HepG2 (cell line): ENCODE data around the gene UBE2D3.

Experiments used
- CAMTA2 ChIP-seq: sonication (generic); formaldehyde crosslinking; IDR thresholded peaks from 2 replicates; pipeline ENCODE4 v1.4.0; 2020; ENCODE audit warnings: mild to moderate bottlenecking, missing genetic modification reagents, borderline replicate concordance
- GATAD2A ChIP-seq: IDR thresholded peaks from 2 replicates; pipeline ENCODE4 v1.6.1; 2016
- KAT8 ChIP-seq: IDR thresholded peaks from 2 replicates; pipeline ENCODE4 v1.6.1; 2016; ENCODE audit warnings: missing genetic modification reagents, missing compliant biosample characterization
- KDM2A ChIP-seq: sonication (generic); formaldehyde crosslinking; IDR thresholded peaks from 2 replicates; pipeline ENCODE4 v1.4.0; 2020; ENCODE audit warnings: low read depth, missing genetic modification reagents, borderline replicate concordance
- NR1H2 ChIP-seq: sonication (generic); formaldehyde crosslinking; IDR thresholded peaks from 2 replicates; pipeline ENCODE4 v1.8.1; 2022; ENCODE audit warnings: low read depth, missing genetic modification reagents, borderline replicate concordance
- TF ChIP-seq, protein P1 (sequence below): IDR thresholded peaks from 2 replicates; pipeline ENCODE4 v1.6.1; 2012; ENCODE audit warnings: low read length, improper control_type of control experiment

DNA sequence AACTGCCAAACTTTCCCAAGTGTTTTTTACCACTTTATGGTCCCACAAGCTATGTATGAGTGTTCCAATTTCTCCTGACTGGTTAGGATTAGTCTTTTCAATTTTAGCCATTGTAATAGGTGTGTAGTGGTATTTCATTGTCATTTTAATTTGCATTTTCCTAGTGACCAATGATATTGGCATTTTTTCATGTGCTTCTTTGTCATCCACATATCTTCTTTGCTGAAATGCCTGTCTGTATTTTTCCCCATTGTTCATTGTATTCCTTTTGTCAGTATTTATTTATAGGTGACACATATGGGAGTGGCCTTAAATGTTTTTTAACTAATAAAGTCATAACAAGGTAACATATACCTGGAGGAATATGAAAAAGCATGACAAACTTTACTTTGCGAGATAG, 9.2 kb upstream of the UBE2D3 start:
- TF ChIP-seq, protein P1, sequence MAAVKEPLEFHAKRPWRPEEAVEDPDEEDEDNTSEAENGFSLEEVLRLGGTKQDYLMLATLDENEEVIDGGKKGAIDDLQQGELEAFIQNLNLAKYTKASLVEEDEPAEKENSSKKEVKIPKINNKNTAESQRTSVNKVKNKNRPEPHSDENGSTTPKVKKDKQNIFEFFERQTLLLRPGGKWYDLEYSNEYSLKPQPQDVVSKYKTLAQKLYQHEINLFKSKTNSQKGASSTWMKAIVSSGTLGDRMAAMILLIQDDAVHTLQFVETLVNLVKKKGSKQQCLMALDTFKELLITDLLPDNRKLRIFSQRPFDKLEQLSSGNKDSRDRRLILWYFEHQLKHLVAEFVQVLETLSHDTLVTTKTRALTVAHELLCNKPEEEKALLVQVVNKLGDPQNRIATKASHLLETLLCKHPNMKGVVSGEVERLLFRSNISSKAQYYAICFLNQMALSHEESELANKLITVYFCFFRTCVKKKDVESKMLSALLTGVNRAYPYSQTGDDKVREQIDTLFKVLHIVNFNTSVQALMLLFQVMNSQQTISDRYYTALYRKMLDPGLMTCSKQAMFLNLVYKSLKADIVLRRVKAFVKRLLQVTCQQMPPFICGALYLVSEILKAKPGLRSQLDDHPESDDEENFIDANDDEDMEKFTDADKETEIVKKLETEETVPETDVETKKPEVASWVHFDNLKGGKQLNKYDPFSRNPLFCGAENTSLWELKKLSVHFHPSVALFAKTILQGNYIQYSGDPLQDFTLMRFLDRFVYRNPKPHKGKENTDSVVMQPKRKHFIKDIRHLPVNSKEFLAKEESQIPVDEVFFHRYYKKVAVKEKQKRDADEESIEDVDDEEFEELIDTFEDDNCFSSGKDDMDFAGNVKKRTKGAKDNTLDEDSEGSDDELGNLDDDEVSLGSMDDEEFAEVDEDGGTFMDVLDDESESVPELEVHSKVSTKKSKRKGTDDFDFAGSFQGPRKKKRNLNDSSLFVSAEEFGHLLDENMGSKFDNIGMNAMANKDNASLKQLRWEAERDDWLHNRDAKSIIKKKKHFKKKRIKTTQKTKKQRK, result no peak
- TF ChIP-seq CAMTA2 (no peak), GATAD2A (CRISPR knock-in tag) (no peak), KDM2A (CRISPR knock-in tag) (no peak), KAT8 (CRISPR knock-in tag) (no peak), NR1H2 (CRISPR knock-in tag) (no peak)
